GM19328 (cell line): Measurements from ENCODE around the gene ZNF431.
"Not testable (repeated sequence)": the region's sequence is repeated elsewhere in the genome, so short reads cannot be mapped to it uniquely, and the experiment has no call there.

ENCODE experiments used
- ATAC-seq: cut with Tn5 transposase; IDR thresholded peaks from one replicate; pipeline ENCODE4 v1.9.1; 2021; ENCODE audit warnings: mild to moderate bottlenecking, moderate library complexity; ENCODE audit not compliant: unreplicated experiment

Gene ZNF431

DNA sequence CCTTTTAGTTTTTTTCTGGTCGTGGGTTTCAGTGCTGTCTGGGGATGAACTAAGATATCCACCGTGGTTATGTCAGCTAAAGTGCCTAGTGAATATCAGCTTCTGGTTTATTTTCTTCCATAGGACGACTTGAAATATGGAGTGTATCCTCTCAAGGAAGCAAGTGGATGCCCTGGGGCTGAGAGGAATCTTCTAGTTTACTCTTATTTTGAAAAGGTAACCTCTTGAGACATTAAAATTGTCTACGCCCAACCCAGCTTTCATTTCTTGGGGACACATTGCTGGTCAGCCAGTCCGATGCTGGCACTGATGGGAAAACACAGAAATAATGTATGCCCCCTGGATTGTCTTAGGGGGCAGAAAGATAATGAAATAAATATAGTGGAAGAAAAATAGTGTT is 1.6 kb downstream of the ZNF431 start:
- ATAC-seq = no peak

DNA sequence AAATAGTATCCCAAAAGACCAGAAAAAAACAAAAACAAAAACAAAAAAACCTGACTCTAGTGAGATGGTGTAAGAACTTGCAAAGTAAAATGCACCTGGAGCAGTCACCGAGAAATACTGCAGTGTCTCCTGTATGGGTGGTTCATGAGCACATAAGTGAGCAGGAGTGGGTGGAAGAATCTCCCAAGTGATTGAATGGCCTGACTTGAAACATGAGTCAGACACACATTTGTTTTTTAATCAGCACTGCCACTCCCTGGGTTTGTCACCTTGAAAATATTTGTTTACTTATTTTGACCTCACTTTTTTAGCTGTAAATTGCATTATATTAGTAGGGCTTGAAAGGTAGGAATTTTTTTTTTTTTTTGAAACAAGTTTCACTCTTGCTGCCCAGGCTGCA is 2.0 kb downstream of the ZNF431 start:
- no peak for ATAC-seq

DNA sequence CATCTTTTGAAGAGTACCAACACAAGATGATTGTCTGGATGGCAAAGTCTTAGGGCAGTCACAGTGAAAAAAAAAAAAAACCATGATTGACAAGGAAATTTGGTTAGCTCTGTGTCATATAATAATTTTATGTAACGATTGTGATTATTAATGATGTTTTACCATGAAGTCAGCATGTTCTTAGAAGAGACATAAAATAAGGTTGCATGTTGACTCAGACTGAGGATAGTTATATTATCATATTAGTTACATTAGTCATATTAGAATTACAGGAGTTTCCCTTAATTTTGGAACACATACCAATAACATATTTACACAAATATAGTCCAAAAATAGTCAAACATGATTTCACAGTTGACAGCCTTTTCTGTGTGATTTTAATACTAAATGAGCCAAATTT is 5.7 kb downstream of the ZNF431 start:
- ATAC-seq = no peak

DNA sequence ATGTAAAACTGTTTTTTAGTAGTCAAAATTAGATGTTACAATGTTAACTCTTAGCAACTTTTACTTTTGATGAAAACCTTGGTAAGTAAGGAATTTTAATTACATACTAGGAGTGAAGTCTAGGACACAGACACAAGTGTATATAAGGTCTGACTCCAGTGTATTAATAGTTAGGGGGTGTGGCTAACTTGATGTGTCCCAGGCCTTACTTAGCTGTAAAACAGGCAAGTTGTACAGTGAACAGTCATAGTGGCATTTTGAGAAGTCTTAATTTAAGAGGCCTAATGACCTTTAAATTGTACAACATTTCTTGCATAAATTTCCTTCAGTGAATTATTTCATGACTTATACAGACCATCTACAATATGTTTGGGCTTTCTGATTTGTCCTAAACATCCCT is 6.8 kb downstream of the ZNF431 start:
- ATAC-seq = no peak

DNA sequence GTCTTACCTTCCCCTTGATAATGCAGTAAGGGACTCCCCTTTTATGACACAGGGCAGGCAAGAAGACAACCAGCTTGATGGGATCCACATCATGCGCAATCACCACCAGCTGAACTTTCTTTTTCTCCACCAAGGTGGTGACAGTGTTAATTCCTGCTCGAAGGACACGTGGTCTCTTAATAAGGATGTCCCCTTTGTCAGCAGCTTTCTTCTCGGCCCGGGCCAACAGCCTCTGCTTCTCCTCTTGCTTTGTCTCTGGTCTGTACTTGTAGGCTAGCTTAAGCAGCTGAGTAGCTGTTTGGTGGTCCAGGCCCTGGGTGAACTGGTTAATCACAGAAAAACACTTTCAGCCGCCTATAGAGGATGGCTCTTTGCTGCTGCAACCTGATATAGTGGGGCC is 8.0 kb downstream of the ZNF431 start:
- ATAC-seq = no peak

DNA sequence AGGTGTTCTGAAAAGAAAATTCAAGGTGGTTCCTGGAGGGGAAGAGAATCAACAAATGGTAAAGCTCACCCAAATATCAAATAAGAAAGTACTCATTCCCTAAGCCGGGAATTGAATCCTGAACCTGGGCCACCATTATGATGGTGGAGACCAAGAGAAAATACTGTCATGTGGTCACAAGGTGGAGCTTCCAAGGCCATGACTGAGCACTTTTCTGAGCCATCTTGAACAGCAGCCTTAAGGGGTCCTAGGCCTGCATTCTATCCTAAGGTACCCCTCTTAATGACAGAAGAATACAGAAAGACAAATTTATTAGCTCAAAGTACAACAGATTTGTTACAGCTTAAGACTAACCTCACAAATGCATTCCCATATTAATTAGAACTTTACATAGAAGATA is 9.6 kb downstream of the ZNF431 start:
- no peak for ATAC-seq

DNA sequence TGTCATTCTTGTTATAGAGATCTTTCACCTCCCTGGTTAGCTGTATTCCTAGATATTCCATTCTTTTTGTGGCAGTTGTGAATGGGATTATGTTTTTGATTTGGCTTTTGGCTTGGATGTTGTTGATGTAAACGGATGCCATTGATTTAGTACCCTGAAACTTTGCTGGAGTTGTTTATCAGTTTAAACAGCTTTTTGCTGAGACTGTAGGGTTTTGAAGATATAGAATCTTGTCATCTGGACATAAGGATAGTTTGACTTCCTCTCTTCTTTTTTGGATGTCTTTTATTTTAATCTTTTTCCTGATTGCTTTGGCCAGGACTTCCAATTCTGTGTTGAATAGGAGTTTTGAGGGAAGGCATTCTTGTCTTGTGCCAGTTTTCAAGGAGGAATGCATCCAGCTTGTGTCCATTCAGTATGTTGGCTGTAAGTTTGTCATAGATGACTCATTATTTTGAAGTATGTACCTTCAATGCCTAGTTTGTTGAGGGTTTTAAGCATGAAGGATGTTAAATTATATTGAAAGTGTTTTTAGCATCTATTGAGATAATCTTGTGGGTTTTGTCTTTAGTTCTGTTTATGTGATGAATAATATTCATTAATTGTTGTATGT is 16.8 kb downstream of the ZNF431 start:
- ATAC-seq = no peak

DNA sequence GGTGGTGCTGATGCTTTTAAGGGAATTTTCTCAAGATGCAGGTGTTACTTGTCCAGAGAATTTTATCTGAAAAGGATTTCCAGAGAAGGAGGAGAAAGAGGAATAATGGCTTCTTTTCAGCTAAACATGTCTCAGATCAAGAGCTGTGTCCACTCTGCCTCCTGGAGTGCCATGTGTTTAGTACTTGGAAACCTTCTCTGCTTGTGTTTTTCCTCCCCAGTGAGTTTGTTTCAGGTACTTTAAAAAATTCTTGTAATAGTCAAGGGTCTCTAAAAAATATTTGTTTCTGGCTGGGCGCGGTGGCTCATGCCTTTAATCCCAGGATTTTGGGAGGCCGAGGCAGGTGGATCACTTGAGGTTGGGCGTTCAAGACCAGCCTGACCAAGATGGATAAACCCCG is 22.7 kb downstream of the ZNF431 start:
- ATAC-seq = no peak

DNA sequence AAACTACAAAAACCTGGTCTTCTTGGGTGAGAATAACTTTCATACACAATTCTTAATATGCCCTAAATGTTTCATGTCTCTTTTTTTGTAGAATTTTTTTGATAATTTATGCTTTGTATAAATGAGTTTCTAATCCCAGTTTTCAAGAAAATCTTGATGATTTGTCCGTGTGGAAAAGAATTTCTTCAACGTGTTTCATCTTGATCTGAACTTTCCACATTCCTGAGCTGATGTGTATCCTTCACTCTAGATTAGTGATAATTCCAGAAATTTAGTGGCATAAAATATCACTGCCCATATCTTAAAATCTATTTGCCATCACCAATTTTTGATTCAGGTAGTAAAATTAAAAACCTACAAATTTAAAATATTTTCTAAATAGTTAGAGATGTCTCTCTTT is 24.6 kb downstream of the ZNF431 start:
- ATAC-seq = no peak

DNA sequence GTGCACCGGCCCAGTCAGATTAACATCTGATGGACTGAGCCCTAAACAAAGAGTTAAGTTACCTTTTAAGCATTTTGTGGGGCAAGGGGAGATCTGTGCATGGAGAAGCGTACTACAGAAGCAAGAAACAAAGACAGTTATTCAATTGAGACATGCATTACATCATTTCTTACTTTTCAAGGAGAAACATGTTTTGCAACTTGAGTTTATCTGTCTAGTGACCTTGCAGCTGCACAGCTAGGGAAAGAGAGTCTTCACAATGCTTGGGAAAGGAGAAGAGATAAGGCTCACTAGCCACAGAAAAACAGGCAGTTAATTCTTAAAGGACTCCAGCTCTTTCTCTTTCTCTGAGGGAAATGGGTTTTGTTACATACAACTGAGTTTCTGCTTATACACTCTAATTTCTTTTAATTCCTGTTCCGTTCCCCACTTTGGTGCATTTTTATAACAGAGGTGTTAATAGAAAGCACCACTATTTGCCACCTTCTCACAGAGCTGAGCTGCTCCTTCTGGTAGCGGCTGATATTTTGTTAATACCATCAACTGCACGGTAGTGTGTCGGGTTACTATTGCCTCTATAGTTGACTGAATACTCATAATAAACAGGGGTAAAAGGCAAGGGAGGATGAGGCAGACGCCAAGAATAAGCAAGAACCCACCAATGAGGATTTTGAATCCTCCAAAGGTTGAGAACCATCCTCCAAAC is 55.9 kb downstream of the ZNF431 start:
- ATAC-seq = no peak

DNA sequence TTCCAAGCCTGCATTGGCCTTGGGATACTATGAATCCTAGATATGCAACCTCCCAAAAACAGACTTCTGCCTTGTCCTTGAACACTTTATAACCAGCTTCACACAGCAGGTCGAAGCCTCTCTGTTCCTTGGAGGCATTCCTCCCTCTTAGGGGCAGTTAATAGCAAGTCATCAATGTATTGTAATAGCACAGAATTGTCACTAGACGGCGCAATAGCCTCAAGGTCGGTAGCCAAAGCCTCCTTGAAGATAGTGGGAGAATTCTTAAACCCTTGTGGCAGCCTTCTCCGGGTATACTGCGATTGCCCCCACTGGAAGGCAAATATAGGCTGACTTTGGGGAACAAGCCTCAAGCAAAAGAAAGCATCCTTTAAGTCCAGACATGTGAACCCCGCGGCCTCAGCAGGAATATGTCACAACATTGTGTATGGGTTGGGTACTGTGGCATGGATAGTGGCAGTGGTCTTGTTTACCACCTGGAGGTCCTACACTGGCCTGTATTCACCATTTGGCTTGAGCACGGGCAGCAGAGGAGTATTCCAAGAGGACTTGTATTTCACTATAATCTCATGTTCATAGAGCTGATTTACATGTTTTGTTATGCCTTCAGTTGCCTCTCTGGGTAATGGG is 61.1 kb downstream of the ZNF431 start:
- no peak for ATAC-seq

DNA sequence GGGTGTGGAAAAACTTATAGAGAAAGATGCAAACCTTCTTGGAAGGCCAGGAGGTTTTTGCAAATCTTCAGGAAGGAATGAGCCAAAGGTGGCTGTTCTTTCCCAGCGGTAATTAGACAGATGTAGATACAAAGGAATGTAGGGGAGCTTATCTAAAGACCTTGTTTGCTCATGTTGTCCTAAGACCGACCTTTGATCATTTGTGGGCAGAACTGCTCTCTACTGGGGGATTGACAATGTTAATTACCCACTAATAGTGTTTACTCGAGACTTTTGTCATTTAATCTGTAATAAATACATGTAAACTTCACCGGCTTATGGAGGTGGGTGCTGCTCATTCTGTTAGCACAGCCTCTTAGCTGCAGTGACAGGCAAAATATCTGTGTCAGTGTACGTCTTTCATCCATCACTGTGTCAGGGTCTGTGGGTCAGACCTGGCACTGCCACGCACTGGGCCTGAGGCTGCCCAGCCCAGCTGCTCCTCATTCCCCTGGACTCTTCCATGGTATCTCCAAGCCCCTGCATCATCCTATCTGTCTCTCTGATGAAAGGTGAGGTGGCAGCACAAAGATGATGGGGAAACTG is 68.3 kb downstream of the ZNF431 start:
- ATAC-seq = no peak

DNA sequence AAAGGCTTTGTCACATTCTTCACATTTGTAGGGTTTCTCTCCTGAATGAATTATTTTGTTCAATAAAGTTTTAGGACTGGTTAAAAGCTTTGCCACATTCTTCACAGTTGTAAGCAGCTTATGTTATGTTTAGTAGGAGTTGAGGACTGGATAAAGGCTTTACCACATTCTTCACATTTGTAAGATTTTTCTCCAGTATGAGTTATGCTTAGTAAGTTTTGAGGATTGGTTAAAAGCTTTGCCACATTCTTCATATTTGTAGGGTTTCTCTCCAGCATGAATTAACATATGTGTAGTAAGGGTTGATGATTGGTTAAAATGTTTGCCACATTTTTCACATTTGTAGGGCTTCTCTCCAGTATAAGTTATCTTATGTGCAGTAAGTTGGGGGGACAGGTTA is 79.9 kb downstream of the ZNF431 start:
- ATAC-seq = no peak

DNA sequence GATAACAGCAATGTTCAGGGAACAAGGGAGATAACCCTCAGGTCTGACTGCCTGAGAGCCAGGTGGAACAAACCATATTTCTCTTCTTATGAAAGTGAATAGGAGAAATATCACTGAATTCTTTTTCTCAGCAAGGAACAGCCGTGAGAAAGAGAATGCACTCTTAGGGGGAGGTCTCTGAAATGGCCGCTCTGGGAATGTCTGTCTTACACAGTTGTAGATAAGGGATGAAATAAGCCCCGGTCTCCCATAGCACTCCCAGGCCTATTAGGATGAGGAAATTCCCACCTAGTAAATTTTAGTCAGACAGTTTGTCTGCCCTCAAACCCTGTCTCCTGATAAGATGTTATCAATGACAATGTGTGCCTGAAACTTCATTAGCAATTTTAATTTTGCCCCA is 88.1 kb downstream of the ZNF431 start:
- not testable (repeated sequence) for ATAC-seq

DNA sequence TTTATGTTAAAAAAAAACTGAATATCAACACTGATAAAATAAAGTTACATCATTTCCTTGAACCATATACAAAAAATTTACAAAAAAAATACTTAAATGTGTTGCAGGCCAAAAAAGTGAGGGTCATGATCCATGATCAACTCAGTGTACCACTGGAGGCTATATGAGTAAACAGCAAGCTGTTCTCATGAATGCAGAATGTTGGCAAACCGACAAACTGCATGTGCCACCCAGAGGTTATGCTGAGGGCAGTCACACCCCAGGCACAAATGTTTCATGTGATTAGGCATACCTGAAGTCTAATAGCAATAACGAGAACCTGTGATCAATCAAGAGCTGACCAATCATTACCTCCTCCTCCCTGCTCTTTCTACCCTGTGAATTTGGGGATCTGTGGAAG is 91.9 kb downstream of the ZNF431 start:
- no peak for ATAC-seq

DNA sequence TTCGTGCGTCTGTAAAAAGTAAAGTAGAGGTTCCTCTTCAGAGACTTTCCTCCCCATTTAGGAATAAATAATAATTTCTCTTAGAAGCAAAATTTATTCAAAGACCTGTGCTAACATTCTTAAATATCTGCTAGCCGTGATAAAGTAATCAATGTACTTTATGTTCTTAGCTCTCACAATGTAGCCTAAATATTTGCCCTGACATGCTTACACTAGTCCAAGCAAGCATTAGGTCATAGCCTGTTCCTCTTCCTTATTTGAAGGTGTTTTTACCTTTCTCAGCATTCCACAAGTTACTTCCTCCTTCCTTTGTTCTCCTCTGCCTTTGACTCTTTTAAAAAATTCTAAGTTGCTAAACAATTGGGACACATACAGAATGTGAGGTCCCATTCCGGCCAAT is 94.9 kb downstream of the ZNF431 start:
- not testable (repeated sequence) for ATAC-seq

DNA sequence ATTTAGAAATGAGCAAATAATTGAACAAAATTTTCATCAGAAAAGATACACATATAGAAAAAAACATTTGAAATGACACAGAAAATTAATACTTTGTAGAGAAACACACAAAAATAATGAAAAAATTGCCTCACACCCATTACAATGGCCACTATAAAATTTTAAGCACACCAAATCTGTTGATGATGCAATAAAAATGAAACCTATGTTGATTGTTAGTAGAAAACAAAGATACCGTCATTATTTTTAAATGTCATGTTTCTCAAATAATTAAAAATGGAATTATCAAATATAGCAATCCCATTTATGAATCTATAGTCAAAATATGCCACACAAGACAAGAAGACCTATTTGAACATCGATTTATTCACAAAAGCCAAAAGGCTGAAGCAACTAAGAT is 96.8 kb downstream of the ZNF431 start:
- no peak for ATAC-seq
